ENCODE data around the gene SLC18B1. TPM values are rescaled to one million over a fixed set of nuclear protein-coding genes. Genes with fewer than 3 reads are reported as not detected.

Gene SLC18B1
- 15.8 and 17.5 TPM in 2 replicates for total RNA-seq (2014; rRNA removed; shearing (Covaris generic))

- Histone ChIP-seq H3K4me3 (ENCODE audit: insufficient read depth, low read depth, low read length) (peak within 1 kb of the TSS; percentile 78), H3K36me3 (replicated peaks; ENCODE audit: control insufficient read depth, insufficient read depth, low read length) (peaks cover 1% of the 10 kb centered on the region; the same call in 1 of the 2 replicates), H3K27me3 (ENCODE audit: control insufficient read depth, insufficient read depth, low read length) (no peaks in the 10 kb centered on the region)
- peak; percentile 91 for DNase-seq
These were observed at the start of gene SLC18B1 for GRCh38 chr6:132797951-132798868. TSS of gene SLC18B1 (minus strand) at chr6:132798637. CDS start at chr6:132798456, 181 bp downstream.

GRCh38 chr6:132843316-132844035, 45.0 kb upstream of the SLC18B1 start:
- no peaks in the 10 kb centered on the region for H3K27me3 ChIP-seq (ENCODE audit: control insufficient read depth, insufficient read depth, low read length)
- H3K36me3 ChIP-seq (replicated peaks; ENCODE audit: control insufficient read depth, insufficient read depth, low read length), result no peaks in the 10 kb centered on the region
- no peak overlapping the region for H3K4me3 ChIP-seq (ENCODE audit: insufficient read depth, low read depth, low read length)
- no peak for DNase-seq

- no peak for DNase-seq
- no peaks in the 10 kb centered on the region for H3K27me3 ChIP-seq (ENCODE audit: control insufficient read depth, insufficient read depth, low read length)
- H3K4me3 ChIP-seq (ENCODE audit: insufficient read depth, low read depth, low read length), result no peak overlapping the region
- H3K36me3 ChIP-seq (replicated peaks; ENCODE audit: control insufficient read depth, insufficient read depth, low read length), result no peaks in the 10 kb centered on the region
These were observed 43.5 kb upstream of the SLC18B1 start for GRCh38 chr6:132841966-132842365.

GRCh38 chr6:132832891-132833290, 34.5 kb upstream of the SLC18B1 start:
- Histone ChIP-seq H3K27me3 (ENCODE audit: control insufficient read depth, insufficient read depth, low read length) (no peaks in the 10 kb centered on the region), H3K36me3 (replicated peaks; ENCODE audit: control insufficient read depth, insufficient read depth, low read length) (no peaks in the 10 kb centered on the region)

GRCh38 chr6:132830334-132830751, 31.9 kb upstream of the SLC18B1 start:
- H3K4me3 ChIP-seq (ENCODE audit: insufficient read depth, low read depth, low read length), result no peak overlapping the region
- H3K36me3 ChIP-seq (replicated peaks; ENCODE audit: control insufficient read depth, insufficient read depth, low read length), result no peaks in the 10 kb centered on the region
- DNase-seq, result peak; percentile 65
- no peaks in the 10 kb centered on the region for H3K27me3 ChIP-seq (ENCODE audit: control insufficient read depth, insufficient read depth, low read length)

More at GRCh38 chr6:132832891-132833290, 34.5 kb upstream of the SLC18B1 start:
- DNase-seq, result no peak
- no peak overlapping the region for H3K4me3 ChIP-seq (ENCODE audit: insufficient read depth, low read depth, low read length)

GRCh38 chr6:132820629-132821381, 22.4 kb upstream of the SLC18B1 start:
- DNase-seq, result no peak
- Histone ChIP-seq H3K27me3 (ENCODE audit: control insufficient read depth, insufficient read depth, low read length) (no peaks in the 10 kb centered on the region), H3K4me3 (ENCODE audit: insufficient read depth, low read depth, low read length) (no peak overlapping the region), H3K36me3 (replicated peaks; ENCODE audit: control insufficient read depth, insufficient read depth, low read length) (peaks cover 21% of the 10 kb centered on the region)

GRCh38 chr6:132819405-132820161, 21.1 kb upstream of the SLC18B1 start:
- H3K36me3 ChIP-seq (replicated peaks; ENCODE audit: control insufficient read depth, insufficient read depth, low read length), result peaks cover 31% of the 10 kb centered on the region
- H3K27me3 ChIP-seq (ENCODE audit: control insufficient read depth, insufficient read depth, low read length), result no peaks in the 10 kb centered on the region
- DNase-seq, result no peak

GRCh38 chr6:132818404-132819359, 20.2 kb upstream of the SLC18B1 start:
- Histone ChIP-seq H3K36me3 (replicated peaks; ENCODE audit: control insufficient read depth, insufficient read depth, low read length) (peaks cover 31% of the 10 kb centered on the region), H3K4me3 (ENCODE audit: insufficient read depth, low read depth, low read length) (no peak overlapping the region), H3K27me3 (ENCODE audit: control insufficient read depth, insufficient read depth, low read length) (no peaks in the 10 kb centered on the region)
- DNase-seq, result no peak

More at GRCh38 chr6:132819405-132820161, 21.1 kb upstream of the SLC18B1 start:
- H3K4me3 ChIP-seq (ENCODE audit: insufficient read depth, low read depth, low read length), result no peak overlapping the region

- Histone ChIP-seq H3K4me3 (ENCODE audit: insufficient read depth, low read depth, low read length) (no peak overlapping the region), H3K27me3 (ENCODE audit: control insufficient read depth, insufficient read depth, low read length) (no peaks in the 10 kb centered on the region), H3K36me3 (replicated peaks; ENCODE audit: control insufficient read depth, insufficient read depth, low read length) (peaks cover 31% of the 10 kb centered on the region)
- no peak for DNase-seq
These were observed 19.3 kb upstream of the SLC18B1 start for GRCh38 chr6:132817554-132818403.

GRCh38 chr6:132816660-132817059, 18.2 kb upstream of the SLC18B1 start:
- H3K36me3 ChIP-seq (replicated peaks; ENCODE audit: control insufficient read depth, insufficient read depth, low read length), result peaks cover 31% of the 10 kb centered on the region
- DNase-seq, result no peak
- H3K27me3 ChIP-seq (ENCODE audit: control insufficient read depth, insufficient read depth, low read length), result no peaks in the 10 kb centered on the region
- H3K4me3 ChIP-seq (ENCODE audit: insufficient read depth, low read depth, low read length), result no peak overlapping the region; the same call in 1 of the 2 replicates

GRCh38 chr6:132814716-132815570, 16.5 kb upstream of the SLC18B1 start:
- no peak for DNase-seq
- Histone ChIP-seq H3K27me3 (ENCODE audit: control insufficient read depth, insufficient read depth, low read length) (no peaks in the 10 kb centered on the region), H3K4me3 (ENCODE audit: insufficient read depth, low read depth, low read length) (peak overlapping the region; percentile 76), H3K36me3 (replicated peaks; ENCODE audit: control insufficient read depth, insufficient read depth, low read length) (peaks cover 31% of the 10 kb centered on the region)
